CD8-positive, alpha-beta memory T cell (primary cell): ENCODE data around the gene TRAF1. TPM values are rescaled to one million over a fixed set of nuclear protein-coding genes. Genes with fewer than 3 reads are reported as not detected.
"Not testable (repeated sequence)": the region's sequence is repeated elsewhere in the genome, so short reads cannot be mapped to it uniquely, and the experiment has no call there.

Source experiments
- CTCF ChIA-PET: fragments of 350-600 bp; sonication (Branson Sonifier 250); formaldehyde crosslinking; loops from one replicate; lab custom pipeline; 2021; ENCODE audit warnings: antibody characterized with exemption; lab: Charles Lee
- POLR2A ChIA-PET: fragments of 350-600 bp; sonication (Branson Sonifier 250); formaldehyde crosslinking; loops from one replicate; lab custom pipeline; 2021; ENCODE audit warnings: antibody characterized with exemption; lab: Charles Lee
- DNase-seq, 5 donors: peaks; one replicate each; pipeline versions ENCODE4 v3.0.0 to v3.0.0-alpha.2; 2020 to 2022; ENCODE audit warnings: mixed read lengths in 1 of 5
- H3K27ac ChIP-seq: one replicate; pipeline ENCODE4 v1.7.0; 2013; ENCODE audit warnings: low read depth, mild to moderate bottlenecking, low read length, moderate library complexity
- H3K27me3 ChIP-seq: 2 replicates; pipeline ENCODE4 v1.7.0; 2013; ENCODE audit warnings: low read length, mild to moderate bottlenecking; ENCODE audit not compliant: insufficient read depth, poor library complexity, severe bottlenecking
- H3K36me3 ChIP-seq: 2 replicates; pipeline ENCODE4 v1.7.0; 2013; ENCODE audit warnings: mild to moderate bottlenecking, low read length, moderate library complexity; ENCODE audit not compliant: insufficient read depth
- H3K4me1 ChIP-seq: 2 replicates; pipeline ENCODE4 v1.7.0; 2013; ENCODE audit warnings: mild to moderate bottlenecking, low read length, moderate library complexity; ENCODE audit not compliant: insufficient read depth
- H3K4me3 ChIP-seq: 2 replicates; pipeline ENCODE4 v1.7.0; 2013; ENCODE audit warnings: mild to moderate bottlenecking, low read length
- H3K9me3 ChIP-seq: 2 replicates; pipeline ENCODE4 v1.7.0; 2013; ENCODE audit warnings: mild to moderate bottlenecking, low read length
- H3K27ac Mint-ChIP-seq, 8 donors: one replicate each; pipeline ENCODE4 v1.8.0; 2020 to 2021; ENCODE audit warnings: mixed read lengths in 8 of 8, mild to moderate bottlenecking in 6 of 8, inconsistent platforms in 3 of 8, moderate library complexity in 3 of 8
- H3K27me3 Mint-ChIP-seq, 2 donors: one replicate each; pipeline ENCODE4 v1.8.0; 2020 to 2021; ENCODE audit warnings: mixed read lengths in 2 of 2, mild to moderate bottlenecking in 1 of 2, moderate library complexity in 1 of 2
- H3K36me3 Mint-ChIP-seq, 3 donors: one replicate each; pipeline ENCODE4 v1.8.0; 2020 to 2021; ENCODE audit warnings: mixed read lengths in 3 of 3, inconsistent platforms in 1 of 3, mild to moderate bottlenecking in 1 of 3
- H3K4me1 Mint-ChIP-seq, 3 donors: one replicate each; pipeline ENCODE4 v1.8.0; 2020 to 2021; ENCODE audit warnings: mixed read lengths in 3 of 3, inconsistent platforms in 1 of 3, mild to moderate bottlenecking in 1 of 3
- H3K4me3 Mint-ChIP-seq, 7 donors: one replicate each; pipeline ENCODE4 v1.8.0; 2020 to 2021; ENCODE audit warnings: mixed read lengths in 7 of 7, mild to moderate bottlenecking in 6 of 7, moderate library complexity in 4 of 7, inconsistent platforms in 2 of 7
- H3K9me3 Mint-ChIP-seq, 5 donors: one replicate each; pipeline ENCODE4 v1.8.0; 2020 to 2022; ENCODE audit warnings: mixed read lengths in 5 of 5, mild to moderate bottlenecking in 3 of 5, moderate library complexity in 2 of 5, inconsistent platforms in 1 of 5
- polyA plus RNA-seq: library from polyadenylated mRNA; unstranded; fragments of 300-500 nt; fragmentation: Illumina TruSeq; gene quantifications from one replicate; pipeline ENCODE4 v1.2.3, GENCODE V29; 2021
- total RNA-seq, 2 experiments: library from RNA; stranded (reverse); gene quantifications; one replicate each; pipeline ENCODE4 v1.2.3, GENCODE V29; 2021

The TRAF1 gene, protein sequence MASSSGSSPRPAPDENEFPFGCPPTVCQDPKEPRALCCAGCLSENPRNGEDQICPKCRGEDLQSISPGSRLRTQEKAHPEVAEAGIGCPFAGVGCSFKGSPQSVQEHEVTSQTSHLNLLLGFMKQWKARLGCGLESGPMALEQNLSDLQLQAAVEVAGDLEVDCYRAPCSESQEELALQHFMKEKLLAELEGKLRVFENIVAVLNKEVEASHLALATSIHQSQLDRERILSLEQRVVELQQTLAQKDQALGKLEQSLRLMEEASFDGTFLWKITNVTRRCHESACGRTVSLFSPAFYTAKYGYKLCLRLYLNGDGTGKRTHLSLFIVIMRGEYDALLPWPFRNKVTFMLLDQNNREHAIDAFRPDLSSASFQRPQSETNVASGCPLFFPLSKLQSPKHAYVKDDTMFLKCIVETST
- total RNA-seq (100 to 1,000 TPM; 316 to 322 TPM), polyA plus RNA-seq (12.1 TPM)

DNA sequence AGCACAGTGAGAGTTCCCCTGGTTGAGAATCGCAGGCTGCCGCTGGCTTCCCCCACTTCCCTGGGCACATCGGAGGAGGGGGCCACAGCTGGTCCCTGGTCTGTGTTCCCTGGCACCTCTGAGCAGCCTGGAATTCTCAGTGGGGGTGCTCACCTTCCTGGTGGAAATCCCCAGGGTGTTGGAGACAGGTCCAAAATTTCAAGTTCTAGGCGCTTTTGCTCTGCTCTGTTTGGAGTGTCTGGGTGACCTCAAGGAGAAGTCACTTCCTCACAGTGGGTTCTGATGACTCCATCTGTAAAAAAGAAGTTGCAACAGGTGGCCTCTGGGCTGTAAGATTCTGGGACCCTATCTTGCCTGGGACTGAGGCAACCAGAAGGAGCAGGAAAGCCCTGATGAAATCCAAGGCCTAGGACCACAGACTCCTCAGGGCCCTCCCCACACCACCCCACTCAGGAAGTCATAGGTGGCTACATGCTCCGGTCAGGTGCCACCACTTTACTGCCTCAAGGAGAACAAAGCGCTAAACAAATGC, at the start of gene TRAF1:
Gene TRAF1 (minus strand): TSS at position 400 of the 532 bp plus-strand sequence. CDS start 721 bp downstream, outside the sequence.
- Histone ChIP-seq H3K9me3 (no peaks in the 10 kb centered on the region), H3K27me3 (no peaks in the 10 kb centered on the region), H3K27ac (peak within 1 kb of the TSS; percentile 85), H3K4me3 (peak within 1 kb of the TSS; percentile 76), H3K36me3 (peaks cover 4% of the 10 kb centered on the region), H3K4me1 (peaks cover 86% of the 10 kb centered on the region)
- ChIA-PET POLR2A (interaction anchor here (0.5 to 9.3 kb wide), 9 partner anchors 10 to 133 kb away, joined by 3 to 92 read pairs (median 4); partner anchors contain the start of gene FBXW2), CTCF (interaction anchor here (0.9 to 20.8 kb wide), 7 partner anchors 9 to 133 kb away, joined by 3 to 363 read pairs (median 6); partner anchors contain the start of genes FBXW2 and PHF19)
- H3K4me3 Mint-ChIP-seq, result peak within 1 kb of the TSS; percentile 91 to 99 (median 96)
- H3K36me3 Mint-ChIP-seq, result peaks cover 13 to 59% (median 20%) of the 10 kb centered on the region in 3 donors
- H3K4me1 Mint-ChIP-seq, result peaks cover 82 to 90% (median 87%) of the 10 kb centered on the region in 3 donors
- H3K9me3 Mint-ChIP-seq, result no peaks in the 10 kb centered on the region
- DNase-seq, result peak in 4 of 5 donors; percentile 31 to 62 (median 47)
- peak within 1 kb of the TSS; percentile 95 to 100 (median 99) for H3K27ac Mint-ChIP-seq
- no peaks in the 10 kb centered on the region for H3K27me3 Mint-ChIP-seq

DNA sequence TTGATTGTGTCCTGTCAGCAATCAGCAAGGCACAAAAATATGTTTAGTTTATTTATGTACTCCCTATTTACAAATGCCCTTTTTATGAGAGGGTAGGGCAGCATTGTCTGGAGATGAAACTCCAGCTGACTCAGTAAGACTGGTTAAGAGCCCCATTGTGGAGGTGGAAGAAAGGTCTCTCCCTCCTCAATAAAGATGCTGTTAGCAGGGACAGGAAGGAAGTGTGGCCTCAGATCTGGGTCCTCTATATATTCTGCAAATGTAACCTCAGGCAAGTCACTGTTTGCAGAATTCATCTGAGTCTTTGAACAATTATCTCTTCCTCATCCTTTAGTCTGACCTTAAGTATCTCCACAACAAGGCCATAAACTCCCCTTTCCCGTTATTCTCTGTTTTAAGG, 48.3 kb upstream of the TRAF1 start:
- ChIA-PET CTCF (interaction anchor here (0.8 kb wide), 1 partner anchor 9 kb away, joined by 4 read pairs; no protein-coding TSS in a partner anchor), POLR2A (no interaction called here)
- Mint-ChIP-seq H3K36me3 (peaks cover 0 to 1% (median 0%) of the 10 kb centered on the region in 3 donors), H3K4me1 (peaks cover 13 to 19% (median 18%) of the 10 kb centered on the region in 3 donors), H3K27ac (peak overlapping the region; percentile 4 to 91 (median 66)), H3K9me3 (no peaks in the 10 kb centered on the region), H3K4me3 (peak overlapping the region in 1 of 7 donors; percentile 24), H3K27me3 (no peaks in the 10 kb centered on the region)
- Histone ChIP-seq H3K4me1 (peaks cover 13% of the 10 kb centered on the region), H3K27me3 (no peaks in the 10 kb centered on the region), H3K4me3 (no peak overlapping the region), H3K36me3 (no peaks in the 10 kb centered on the region), H3K27ac (no peak overlapping the region), H3K9me3 (no peaks in the 10 kb centered on the region)
- peak in 1 of 5 donors; percentile 2 for DNase-seq

DNA sequence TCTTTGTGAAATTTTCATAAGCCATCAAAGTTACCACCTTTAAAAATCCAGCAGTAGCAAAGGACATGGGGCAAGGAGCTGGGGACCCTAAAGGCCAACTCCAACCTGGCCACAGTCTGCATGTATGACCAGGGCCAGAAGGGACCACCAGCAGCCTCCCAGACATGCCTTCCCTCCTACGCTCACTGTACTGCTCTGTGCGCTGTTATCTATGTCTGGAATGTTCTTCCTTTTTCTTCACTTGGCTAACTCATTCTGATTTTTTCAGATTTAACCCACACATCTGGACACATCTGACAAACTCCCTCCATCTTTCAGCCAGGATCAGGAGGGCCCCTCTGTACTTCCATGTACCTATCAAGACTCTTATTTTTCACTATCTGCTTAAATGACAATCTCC, 47.6 kb upstream of the TRAF1 start:
- ChIA-PET POLR2A (interaction anchor here (0.6 kb wide), 1 partner anchor 219 kb away, joined by 3 read pairs; no protein-coding TSS in a partner anchor), CTCF (interaction anchor here (0.8 kb wide), 1 partner anchor 9 kb away, joined by 4 read pairs; no protein-coding TSS in a partner anchor)

DNA sequence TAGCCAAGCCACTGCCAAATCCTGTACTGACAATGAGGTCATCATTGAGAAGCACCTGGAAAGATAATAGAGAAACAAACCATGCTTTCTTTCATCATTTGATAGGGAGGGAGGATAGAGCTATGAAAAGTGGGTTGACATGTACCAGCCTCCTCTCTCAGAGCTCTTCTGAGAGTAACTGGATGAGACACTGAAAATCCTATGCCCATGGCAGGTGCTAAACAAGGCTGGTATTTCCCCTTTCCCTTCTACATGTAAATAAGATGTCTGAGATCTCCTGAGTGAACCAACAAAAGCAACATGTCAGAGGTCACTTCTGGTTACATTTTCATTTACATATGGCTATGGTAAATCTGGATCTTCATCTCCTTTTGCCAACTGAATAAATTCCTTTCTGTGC, 45.3 kb upstream of the TRAF1 start:
- H3K27ac Mint-ChIP-seq, result no peak overlapping the region
- H3K9me3 Mint-ChIP-seq, result no peaks in the 10 kb centered on the region
- H3K27me3 Mint-ChIP-seq, result no peaks in the 10 kb centered on the region
- H3K27me3 ChIP-seq, result no peaks in the 10 kb centered on the region
- peaks cover 13 to 19% (median 18%) of the 10 kb centered on the region in 3 donors for H3K4me1 Mint-ChIP-seq
- no peak overlapping the region for H3K4me3 ChIP-seq
- H3K9me3 ChIP-seq, result no peaks in the 10 kb centered on the region
- no peak overlapping the region for H3K27ac ChIP-seq
- H3K4me3 Mint-ChIP-seq, result no peak overlapping the region
- DNase-seq, result no peak
- no peaks in the 10 kb centered on the region for H3K36me3 ChIP-seq
- ChIA-PET CTCF (interaction anchor here (1.0 to 1.8 kb wide), 3 partner anchors 10 to 216 kb away, joined by 3 to 8 read pairs (median 3); no protein-coding TSS in a partner anchor), POLR2A (no interaction called here)
- peaks cover 0 to 3% (median 0%) of the 10 kb centered on the region in 3 donors for H3K36me3 Mint-ChIP-seq
- H3K4me1 ChIP-seq, result peaks cover 13% of the 10 kb centered on the region

More for the DNA sequence above, 47.6 kb upstream of the TRAF1 start:
- Histone ChIP-seq H3K27me3 (no peaks in the 10 kb centered on the region), H3K36me3 (no peaks in the 10 kb centered on the region), H3K4me3 (no peak overlapping the region), H3K27ac (no peak overlapping the region), H3K4me1 (peaks cover 13% of the 10 kb centered on the region), H3K9me3 (no peaks in the 10 kb centered on the region)
- no peaks in the 10 kb centered on the region for H3K9me3 Mint-ChIP-seq
- no peak for DNase-seq
- H3K4me1 Mint-ChIP-seq, result peaks cover 13 to 19% (median 18%) of the 10 kb centered on the region in 3 donors
- peaks cover 0 to 1% (median 0%) of the 10 kb centered on the region in 3 donors for H3K36me3 Mint-ChIP-seq
- peak overlapping the region in 5 of 8 donors; percentile 1 to 90 (median 64) for H3K27ac Mint-ChIP-seq
- no peak overlapping the region for H3K4me3 Mint-ChIP-seq
- H3K27me3 Mint-ChIP-seq, result no peaks in the 10 kb centered on the region

DNA sequence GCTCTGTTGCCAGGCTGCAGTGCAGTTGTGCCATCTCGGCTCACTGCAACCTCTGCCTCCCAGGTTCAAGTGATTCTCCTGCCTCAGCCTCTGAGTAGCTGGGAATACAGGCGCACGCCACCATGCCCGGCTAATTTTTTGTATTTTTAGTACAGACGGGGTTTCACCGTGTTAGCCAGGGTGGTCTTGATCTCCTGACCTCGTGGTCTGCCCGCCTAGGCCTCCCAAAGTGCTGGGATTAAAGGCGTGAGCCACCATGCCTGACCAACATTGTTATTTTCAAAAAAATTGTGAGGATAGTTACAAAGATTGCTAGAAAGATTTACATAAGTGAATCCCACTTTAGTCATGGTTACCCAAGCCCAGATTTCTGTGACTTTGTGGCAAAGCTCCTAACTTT, 44.9 kb upstream of the TRAF1 start:
- H3K27ac ChIP-seq, H3K27ac Mint-ChIP-seq, POLR2A ChIA-PET, H3K27me3 Mint-ChIP-seq, H3K36me3 Mint-ChIP-seq, DNase-seq, H3K27me3 ChIP-seq, H3K4me3 Mint-ChIP-seq, H3K4me3 ChIP-seq, H3K9me3 Mint-ChIP-seq, H3K9me3 ChIP-seq, H3K36me3 ChIP-seq: not testable (repeated sequence)
- peaks cover 13% of the 10 kb centered on the region for H3K4me1 ChIP-seq
- H3K4me1 Mint-ChIP-seq, result peaks cover 13 to 19% (median 18%) of the 10 kb centered on the region in 3 donors
- CTCF ChIA-PET, result interaction anchor here (1.8 kb wide), 1 partner anchor 10 kb away, joined by 8 read pairs; no protein-coding TSS in a partner anchor

DNA sequence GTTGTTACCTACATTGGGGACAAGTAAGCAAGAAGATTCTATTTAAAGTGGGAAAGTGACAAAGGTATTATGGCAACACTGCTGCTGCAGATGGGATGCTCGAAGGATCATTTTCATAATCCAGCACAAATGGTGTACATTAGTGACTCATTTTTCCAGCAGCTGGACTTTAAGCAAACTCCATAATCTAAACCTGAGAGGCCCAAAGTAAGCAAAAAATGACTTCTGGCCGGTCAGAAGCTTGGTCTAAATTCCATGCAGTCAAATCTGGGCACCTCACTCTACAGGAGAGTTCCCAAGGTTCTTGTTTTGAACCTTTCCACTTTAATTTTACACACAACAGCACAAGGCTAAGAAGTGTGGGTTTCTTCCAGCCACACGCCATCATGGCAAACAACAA, 43.6 kb upstream of the TRAF1 start:
- H3K27me3 Mint-ChIP-seq, result no peaks in the 10 kb centered on the region
- H3K27ac ChIP-seq, result no peak overlapping the region
- no peak overlapping the region for H3K4me3 ChIP-seq
- H3K27ac Mint-ChIP-seq, result no peak overlapping the region
- H3K36me3 ChIP-seq, result no peaks in the 10 kb centered on the region
- ChIA-PET POLR2A (no interaction called here), CTCF (interaction anchor here (1.3 kb wide), 1 partner anchor 11 kb away, joined by 3 read pairs; no protein-coding TSS in a partner anchor)
- no peak for DNase-seq
- H3K27me3 ChIP-seq, result no peaks in the 10 kb centered on the region
- H3K4me1 ChIP-seq, result peaks cover 9% of the 10 kb centered on the region
- H3K9me3 ChIP-seq, result no peaks in the 10 kb centered on the region
- H3K4me3 Mint-ChIP-seq, result no peak overlapping the region
- H3K9me3 Mint-ChIP-seq, result no peaks in the 10 kb centered on the region
- H3K4me1 Mint-ChIP-seq, result peaks cover 10 to 12% (median 11%) of the 10 kb centered on the region in 3 donors
- H3K36me3 Mint-ChIP-seq, result peaks cover 0 to 6% (median 0%) of the 10 kb centered on the region in 3 donors

DNA sequence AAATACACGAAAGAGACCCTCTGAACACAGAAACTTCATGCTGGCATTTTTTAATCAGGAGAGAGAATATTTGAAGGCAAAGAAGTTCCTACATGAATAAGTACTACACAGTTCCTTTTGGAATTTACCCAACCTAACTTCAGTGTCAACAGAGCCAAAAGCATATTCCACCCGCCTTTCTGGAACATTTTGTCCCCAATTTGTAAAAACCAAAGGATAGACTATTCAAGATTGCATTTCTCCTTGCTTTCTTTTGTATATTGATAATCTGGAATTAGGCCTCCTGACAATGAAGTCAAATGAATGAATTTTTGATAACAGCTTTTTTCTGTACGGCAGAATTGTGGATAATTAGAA, 39.4 kb upstream of the TRAF1 start:
- H3K27me3 ChIP-seq, result no peaks in the 10 kb centered on the region
- H3K4me1 Mint-ChIP-seq, result no peaks in the 10 kb centered on the region
- H3K27me3 Mint-ChIP-seq, result no peaks in the 10 kb centered on the region
- H3K4me3 Mint-ChIP-seq, result no peak overlapping the region
- peaks cover 0 to 10% (median 3%) of the 10 kb centered on the region in 3 donors for H3K36me3 Mint-ChIP-seq
- H3K4me1 ChIP-seq, result no peaks in the 10 kb centered on the region
- H3K27ac Mint-ChIP-seq, result no peak overlapping the region
- ChIA-PET CTCF (no interaction called here), POLR2A (no interaction called here)
- no peaks in the 10 kb centered on the region for H3K36me3 ChIP-seq
- H3K27ac ChIP-seq, result no peak overlapping the region
- no peaks in the 10 kb centered on the region for H3K9me3 ChIP-seq
- no peaks in the 10 kb centered on the region for H3K9me3 Mint-ChIP-seq
- H3K4me3 ChIP-seq, result no peak overlapping the region
- no peak for DNase-seq
